ENCODE measurements around the gene CCT3.

DNA sequence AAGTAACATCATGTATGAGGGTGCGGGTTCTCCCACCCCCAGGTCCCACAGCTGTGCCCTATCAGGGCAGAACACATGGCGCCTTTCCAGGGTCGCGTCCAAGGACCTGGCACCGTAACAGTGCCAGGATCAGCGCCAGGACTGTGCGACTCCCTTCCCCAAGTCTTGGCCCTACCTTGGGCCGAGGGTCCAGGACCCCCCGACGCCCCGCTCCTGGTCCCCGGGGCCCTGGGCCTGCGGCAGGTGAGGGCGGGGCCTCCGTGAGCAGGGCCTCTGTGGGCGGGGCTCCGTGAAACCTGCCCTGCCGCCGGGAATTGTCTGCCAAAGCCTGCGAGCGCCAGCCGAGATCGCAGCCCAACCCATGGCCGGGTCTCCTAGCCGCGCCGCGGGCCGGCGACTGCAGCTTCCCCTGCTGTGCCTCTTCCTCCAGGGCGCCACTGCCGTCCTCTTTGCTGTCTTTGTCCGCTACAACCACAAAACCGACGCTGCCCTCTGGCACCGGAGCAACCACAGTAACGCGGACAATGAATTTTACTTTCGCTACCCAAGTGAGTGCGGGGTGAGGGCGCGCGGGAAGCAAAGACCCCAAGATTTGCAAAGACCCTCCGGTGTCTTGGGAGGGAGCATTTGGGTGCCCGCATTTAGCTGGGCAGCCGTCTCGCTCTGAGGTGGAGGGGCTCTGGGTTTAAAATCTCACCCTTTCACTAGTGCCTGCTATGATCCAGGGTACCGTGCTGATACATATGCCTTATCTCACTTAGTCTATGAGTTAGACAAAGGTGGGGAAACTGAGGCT is 31.0 kb upstream of the CCT3 start, which contains the start of gene RHBG:
- TF ChIP-seq, protein P1, sequence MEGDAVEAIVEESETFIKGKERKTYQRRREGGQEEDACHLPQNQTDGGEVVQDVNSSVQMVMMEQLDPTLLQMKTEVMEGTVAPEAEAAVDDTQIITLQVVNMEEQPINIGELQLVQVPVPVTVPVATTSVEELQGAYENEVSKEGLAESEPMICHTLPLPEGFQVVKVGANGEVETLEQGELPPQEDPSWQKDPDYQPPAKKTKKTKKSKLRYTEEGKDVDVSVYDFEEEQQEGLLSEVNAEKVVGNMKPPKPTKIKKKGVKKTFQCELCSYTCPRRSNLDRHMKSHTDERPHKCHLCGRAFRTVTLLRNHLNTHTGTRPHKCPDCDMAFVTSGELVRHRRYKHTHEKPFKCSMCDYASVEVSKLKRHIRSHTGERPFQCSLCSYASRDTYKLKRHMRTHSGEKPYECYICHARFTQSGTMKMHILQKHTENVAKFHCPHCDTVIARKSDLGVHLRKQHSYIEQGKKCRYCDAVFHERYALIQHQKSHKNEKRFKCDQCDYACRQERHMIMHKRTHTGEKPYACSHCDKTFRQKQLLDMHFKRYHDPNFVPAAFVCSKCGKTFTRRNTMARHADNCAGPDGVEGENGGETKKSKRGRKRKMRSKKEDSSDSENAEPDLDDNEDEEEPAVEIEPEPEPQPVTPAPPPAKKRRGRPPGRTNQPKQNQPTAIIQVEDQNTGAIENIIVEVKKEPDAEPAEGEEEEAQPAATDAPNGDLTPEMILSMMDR (IDR thresholded peaks at IDR 0.05): no peak
- TF ChIP-seq POLR2AphosphoS5 (IDR thresholded peaks at IDR 0.05; ENCODE audit: insufficient read depth in 1 of 2, low read depth in 1 of 2) (no peak), POLR2A (IDR thresholded peaks at IDR 0.05) (no peak)

All from vagina (tissue), 2 donors.